HG03060 (cell line): Measurements from ENCODE around the gene PSMD7.

Source experiments
- ATAC-seq: cut with Tn5 transposase; IDR thresholded peaks from one replicate; pipeline ENCODE4 v1.9.1; 2021; ENCODE audit warnings: low read depth, moderate number of reproducible peaks; ENCODE audit not compliant: unreplicated experiment

Gene PSMD7

DNA sequence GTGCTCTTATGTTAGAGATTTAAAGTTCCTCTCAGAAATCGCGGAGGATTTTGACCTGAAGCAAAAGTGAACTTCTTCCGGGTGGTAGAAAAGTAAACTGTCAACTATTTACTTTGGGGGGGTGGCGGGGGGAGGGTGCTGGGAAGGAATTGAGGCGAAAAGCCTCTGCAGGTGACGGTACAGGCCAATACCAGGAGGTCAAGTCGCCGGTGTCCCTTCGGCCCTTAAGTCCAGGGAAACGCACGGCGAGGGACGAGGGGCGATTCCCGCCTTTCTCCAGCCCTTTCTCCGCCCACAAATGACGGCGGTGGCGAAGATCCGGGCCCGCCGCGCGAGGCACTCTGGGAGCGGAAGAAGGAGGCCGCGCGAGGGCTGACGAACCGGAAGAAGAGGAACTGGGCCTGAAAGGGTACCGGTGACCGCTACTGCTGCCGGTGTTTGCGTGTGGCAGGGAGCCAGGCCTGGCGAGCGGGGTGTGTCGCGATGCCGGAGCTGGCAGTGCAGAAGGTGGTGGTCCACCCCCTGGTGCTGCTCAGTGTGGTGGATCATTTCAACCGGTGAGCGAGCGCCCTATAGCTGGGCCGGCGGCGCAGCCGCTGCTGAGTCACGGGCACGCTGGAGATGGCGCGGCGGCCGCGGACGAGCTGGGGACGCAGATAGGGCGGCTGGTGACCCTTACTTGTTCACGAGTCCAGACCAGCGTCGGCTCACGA, at the start of gene PSMD7:
PSMD7 (plus strand) TSS at position 383 of the 713 bp plus-strand sequence; CDS start at position 484, 101 bp downstream.
- ATAC-seq, result peak; percentile 76

DNA sequence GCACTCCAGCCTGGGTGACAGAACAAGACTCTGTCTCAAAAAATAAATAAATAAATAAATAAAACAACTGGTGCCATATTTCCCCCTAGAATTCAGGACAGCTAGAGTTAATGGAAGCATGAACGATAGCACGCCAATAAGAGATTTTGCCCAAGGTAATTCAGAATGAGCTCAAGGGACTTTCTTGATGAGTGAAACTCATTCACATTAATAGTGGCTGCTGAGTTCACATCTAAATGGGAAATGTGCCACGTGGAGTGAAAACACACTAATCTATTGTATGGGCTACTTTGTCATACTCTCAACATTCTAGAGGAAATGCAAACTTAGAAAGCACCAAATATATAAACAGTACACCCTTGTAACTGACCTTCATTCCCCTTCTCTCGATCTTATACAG, 47.4 kb upstream of the PSMD7 start:
- ATAC-seq, result no peak

DNA sequence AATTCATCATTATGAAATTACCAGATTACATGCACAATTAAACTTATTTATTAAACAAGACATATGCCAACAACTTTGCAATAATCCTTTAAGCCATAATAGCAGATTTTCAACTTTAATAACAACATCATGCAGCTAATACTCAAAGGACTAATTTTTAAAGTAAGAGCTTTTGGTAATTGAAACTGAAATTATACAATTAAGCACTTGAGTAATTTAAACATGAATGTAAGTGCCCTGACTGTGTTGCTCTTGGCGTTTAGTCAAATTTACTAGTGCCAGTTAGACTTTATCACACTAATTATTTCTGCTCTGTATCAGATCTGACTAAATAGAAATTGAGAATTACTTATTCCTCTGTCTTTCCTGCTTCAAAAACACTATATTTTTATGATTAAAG, 46.8 kb upstream of the PSMD7 start:
- no peak for ATAC-seq

DNA sequence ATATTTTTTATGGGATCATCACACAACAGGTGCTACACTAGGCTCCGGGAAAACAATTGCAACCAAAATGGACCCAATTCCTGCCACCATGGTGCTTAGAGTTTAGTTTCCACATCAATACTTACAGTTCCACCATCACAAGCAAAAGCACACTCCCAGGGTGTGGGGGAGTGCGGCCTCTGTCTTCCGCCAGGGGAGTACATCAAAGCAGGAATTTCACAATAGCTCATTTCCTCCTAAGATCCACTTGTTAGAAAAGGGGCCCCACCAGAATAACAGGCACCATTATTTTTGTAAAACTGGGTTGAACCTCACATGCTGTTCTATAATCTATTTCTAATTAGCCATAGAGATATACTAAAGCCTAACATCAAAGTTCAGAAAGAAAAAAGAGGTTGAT, 44.3 kb upstream of the PSMD7 start:
- no peak for ATAC-seq

DNA sequence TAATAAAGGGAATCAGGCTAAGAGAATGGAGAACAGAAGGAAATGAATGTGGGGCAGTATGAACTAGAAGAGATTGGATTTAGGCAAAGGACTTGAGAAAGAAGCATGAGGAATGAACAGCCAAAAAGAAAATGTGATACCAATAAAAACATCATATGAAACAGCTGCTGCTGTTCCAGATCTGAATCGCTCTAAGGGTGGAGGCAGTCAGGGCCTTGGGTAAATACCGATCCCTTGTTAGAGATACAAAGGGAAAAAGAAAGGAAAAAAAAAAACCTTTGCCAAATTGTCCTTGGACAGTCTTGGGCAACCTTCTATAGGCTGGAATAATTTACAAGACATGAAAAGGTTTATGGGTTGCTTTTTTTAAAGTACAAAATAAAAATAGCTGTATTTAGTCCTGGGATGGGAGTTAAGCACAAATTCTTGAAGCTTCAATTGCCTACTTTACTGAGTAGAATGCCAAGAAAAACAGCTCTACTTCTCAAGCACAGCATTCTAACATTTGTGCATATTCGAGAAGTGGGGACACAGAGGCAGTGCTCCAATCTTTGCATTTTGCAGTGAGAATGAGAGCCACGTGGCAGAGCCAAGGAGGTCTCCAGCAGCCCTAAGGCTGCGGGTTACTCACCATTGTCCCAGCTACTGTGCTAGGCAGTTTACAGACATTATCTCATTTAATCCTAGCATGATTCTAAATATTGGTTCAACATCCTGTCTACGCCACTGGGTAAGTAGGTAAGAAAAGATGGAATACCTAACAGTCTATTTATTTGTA, 43.3 kb upstream of the PSMD7 start:
- ATAC-seq, result no peak

DNA sequence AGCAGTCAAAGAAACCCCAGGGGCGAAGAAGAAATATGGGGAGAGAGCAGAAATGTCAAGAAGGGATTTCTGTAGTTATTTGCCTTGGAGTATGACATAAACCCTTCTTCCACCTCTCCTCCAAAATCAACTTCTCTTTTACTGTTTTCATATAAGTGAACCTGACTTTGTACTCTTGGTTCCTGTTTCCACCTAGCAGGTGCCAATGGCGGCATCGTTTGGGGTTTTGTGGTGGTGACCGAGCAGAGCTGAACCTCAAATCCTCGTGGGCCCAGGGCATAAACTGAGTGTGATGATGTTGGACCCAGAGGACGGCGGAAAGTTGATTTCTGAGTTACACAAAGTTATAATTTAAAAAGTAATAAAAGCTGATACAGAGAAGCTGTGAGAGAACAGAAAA, 39.6 kb upstream of the PSMD7 start:
- ATAC-seq, result no peak

DNA sequence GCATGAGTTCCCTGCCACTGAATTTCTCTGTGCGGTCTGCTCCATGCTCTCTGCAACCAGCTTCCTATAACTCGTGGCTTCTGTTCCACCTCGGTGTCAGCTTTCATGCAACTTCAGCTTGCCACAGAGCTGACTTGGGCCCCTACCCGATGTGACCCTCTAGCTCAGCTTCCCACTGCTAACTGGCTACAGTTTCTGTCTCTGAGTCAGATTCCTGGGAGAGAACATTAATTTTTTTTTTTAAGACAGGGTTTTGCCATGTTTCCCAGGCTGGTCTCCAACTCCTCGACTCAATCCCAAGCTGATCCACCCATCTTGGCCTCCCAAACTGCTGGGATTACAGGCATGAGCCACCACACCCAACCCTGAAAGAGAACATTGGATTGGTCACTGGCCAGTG, 35.5 kb upstream of the PSMD7 start:
- no peak for ATAC-seq

DNA sequence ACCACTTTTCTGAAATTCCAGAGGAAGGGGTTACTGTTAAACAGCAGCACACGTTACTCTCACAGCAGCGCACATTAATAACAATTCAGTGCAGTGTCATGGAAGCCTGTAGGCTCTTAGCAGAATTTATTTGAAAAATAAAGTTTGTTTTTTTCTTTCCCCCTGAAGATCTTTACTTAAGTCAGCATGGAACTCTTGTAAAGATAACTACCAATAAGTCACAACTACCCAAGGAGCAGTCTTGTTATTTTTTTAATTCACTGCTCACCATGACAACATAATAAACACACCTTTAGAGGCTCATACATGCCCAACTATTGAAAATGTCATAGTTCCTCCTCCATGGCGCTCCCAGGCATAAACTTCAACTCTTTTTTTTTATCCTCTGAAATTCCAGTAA, 31.8 kb upstream of the PSMD7 start:
- ATAC-seq, result no peak

DNA sequence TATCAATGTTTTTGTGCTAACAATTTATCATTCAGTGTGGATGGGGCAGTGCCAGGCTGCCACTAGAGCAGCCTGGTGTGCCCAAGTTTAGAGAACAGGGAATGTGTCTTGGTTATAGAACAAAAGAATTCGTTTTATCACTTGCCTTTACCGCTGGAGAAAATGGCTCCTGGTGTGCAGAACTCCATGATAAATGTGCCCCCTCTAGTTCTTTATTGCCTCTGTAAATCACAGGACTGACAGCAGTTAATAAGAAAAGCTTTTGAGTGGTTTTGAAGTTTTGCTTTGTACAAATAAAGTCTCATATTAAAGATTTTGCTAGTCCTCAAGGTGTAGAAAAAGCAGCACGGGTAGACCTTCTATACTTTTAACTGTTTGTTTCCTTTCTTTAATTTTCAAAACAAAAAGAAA, 28.2 kb upstream of the PSMD7 start:
- ATAC-seq, result no peak

DNA sequence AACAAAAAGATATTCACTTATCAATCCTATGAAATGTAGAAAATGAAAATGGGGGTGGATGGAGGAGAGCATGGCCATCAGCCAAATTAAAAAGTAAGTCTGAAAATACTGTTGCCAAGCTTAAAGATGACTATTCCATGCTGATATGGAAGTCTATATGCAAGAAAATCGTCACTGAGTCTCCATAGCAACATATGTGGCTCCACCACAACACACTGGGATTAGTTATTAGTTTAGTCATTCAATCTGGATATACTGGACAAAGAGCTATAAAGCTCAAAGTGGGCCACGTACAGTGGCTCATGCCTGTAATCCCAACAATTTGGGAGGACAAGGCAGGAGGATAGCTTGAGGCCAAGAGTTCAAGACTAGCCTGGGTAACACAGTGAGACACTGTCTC, 24.7 kb upstream of the PSMD7 start:
- ATAC-seq, result no peak

DNA sequence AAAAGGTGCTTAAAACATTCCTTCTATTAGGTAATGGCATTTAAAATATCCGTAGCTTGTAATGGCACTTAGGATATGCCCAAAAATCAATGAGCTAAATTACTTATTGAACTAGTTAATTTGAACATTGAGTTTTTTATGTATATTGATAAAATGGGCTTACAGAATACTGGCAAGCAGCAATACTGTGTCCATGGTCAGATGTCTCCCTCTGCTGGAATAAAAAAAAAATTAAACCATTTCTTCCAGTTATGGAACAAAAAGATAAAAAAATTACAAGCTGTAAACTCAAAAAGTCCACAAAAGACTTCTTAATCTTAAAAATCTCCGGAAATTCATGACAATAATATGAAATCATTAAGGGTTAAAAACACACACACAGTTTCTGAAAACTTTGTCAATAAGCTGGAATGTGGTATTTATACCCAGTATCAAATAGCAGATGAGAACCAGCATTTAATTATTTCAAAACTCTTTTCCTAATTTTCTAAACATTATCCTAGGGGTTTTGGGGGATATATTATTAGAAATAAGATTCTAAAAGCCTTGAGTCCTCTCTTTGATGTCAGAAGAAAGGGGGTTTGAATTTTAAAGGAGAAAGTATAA, 21.5 kb upstream of the PSMD7 start:
- no peak for ATAC-seq

DNA sequence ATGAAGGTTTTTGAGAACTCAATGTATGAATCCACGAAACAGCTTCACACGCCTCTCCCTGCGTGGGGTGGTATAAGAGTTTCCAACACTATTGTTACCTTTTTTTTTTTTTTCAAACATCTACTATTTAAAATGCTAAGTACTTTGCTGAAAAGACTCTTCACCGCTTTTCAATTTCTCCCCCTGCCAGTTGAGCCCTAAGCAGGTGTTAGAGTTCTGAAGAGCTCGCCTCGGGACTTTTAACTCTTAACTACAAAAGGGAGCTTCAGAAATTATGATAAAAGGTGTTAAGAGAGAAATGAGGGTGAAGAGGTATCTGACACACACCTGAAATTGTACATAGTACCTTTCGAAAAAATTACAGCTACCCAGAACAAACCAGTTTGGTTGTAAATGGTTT, 20.9 kb upstream of the PSMD7 start:
- ATAC-seq, result no peak

DNA sequence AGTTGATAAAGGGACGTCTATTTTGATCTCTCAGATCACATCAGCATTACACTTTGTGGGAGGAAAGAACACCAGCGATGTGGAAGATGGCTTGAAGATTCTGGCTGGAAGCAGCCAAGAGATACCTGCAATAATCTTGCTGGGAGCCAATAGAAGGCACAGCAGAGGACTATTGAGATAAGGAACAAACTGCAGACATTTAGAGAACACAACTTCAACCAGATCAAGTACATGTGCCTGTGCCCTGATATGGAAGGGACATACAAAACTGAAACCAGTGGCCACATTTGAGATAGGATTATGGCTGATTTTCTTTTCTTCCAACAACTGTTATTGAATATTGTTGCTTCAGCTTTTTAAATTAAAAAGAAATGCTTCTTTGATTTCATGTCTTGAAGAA, 18.6 kb upstream of the PSMD7 start:
- no peak for ATAC-seq

DNA sequence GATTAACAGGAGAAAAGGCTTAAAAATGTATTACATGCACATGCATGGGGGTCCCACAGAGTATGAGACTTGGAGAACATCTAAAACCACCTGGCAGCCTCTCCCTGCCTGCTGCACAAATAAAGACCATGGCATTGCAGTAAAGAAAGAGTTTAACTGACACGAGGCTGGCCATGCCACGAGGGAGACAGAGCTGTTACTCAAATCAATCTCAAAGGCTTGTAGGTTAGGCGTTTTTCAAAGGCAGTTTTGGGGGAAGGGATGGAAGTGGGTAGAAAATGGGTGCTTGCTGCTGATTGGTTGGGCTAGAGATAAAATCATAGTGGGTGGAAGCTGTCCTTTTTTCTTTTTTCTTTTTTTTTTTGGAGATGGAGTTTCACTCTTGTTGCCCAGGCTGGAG, 17.3 kb upstream of the PSMD7 start:
- ATAC-seq, result no peak

DNA sequence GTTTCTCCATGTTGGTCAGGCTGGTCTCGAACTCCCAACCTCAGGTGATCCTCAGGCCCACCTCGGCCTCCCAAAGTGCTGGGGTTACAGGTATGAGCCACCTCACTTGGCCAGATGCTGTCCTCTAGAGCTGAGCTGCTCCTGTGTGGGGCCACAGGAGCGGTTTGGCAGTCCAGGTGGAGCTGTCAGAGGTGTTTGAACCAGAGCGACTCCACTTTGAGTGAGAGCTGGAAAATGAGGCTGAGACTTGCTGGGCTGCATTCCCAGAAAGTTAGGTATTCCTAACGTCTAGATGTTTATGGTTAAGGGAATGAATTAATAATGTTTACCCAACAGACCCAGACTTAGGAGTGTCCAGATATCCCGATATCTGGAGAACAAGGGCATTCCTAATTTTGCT, 16.8 kb upstream of the PSMD7 start:
- ATAC-seq, result no peak

DNA sequence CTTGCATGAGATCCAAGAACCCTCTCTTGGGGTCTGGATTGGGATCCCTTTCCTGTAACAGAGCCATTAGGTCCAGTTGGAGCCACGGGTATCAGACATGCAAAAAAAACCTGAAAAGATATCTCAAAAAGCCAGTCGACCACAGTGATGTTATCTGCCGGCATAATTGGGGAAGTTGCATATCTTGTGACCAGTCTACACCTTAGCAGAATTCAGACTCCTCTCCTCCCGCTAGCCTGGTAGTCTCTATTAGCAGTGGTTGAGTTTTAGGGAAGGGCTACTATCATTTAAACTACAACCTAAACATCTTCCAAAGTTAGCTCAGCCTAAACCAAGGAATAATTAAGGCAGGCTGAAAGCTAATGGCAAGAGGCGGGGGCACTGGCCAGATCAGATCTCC, 16.2 kb upstream of the PSMD7 start:
- no peak for ATAC-seq

DNA sequence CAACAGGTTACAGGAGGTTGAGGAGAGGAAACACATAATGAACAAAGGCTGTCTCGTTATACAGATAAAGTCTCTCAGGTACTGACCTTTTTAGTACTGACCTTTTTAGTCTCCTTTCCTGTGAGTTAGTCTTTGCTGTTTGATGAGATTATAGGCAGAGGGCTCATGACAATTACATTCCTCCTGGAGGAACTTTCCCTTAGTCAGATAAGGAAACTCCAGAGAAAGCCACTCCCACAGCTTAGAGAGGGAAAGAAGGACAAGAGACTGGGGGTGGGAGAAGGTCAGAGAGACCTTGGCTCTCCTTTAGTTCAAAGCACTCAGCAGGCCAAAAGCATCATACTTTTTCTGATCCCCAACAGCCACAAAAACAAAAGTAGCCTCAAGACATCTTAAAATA, 15.3 kb upstream of the PSMD7 start:
- no peak for ATAC-seq

DNA sequence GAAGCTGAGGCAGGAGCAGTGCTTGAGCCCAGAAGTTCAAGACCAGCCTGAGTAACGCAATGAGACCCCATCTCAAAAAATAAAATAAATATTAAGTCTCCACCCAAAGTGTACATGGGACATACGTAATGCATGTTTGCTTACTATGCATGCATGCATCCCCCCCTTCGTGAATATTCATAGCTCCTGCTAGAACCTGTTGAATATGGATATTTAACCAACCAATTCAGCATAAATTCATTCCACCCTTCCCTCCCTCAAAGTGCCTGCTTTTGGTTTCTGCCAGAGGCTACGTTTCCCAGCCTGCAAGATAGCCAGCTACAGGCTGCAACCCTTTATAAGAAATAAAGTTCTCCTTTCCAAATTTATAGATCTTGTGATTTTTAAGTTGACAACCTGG, 12.9 kb upstream of the PSMD7 start:
- ATAC-seq, result no peak

DNA sequence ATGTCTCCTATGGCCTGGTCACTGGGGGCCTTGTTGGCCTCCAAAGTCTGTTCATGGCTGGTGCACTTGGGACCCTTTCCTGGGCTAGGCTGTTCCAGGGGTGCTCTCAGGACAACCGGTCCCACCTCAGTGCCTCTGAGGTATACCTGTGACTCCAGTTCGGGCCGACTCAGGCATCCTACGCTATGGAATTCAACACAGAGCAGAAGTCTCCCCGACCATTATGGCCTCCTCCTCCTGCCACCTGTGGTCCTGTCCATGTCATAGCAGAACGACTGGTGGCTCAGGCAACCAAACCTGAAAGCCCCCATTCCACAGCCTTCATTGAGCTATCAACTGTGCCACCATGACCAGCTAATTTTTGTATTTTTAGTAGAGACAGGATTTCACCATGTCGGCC, 8.5 kb upstream of the PSMD7 start:
- ATAC-seq, result no peak

DNA sequence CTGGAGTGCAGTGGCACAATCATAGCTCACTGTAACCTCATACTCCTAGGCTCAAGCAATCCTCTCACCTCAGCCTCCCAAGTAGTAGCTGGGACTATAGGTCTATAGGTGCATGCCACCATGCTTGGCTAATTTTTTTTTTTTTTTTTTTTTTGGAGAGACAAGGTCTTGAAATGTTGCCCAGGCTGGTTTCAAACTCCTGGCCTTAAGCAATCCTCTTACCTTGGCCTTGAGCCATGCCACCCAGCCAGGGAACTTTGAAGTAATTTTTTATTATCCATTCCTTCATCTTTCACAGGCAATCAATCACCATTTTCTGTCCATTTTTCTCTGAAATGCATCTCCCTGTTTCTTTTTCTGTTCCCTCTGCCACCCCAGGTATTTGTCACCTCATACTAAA, 6.3 kb upstream of the PSMD7 start:
- ATAC-seq, result no peak

DNA sequence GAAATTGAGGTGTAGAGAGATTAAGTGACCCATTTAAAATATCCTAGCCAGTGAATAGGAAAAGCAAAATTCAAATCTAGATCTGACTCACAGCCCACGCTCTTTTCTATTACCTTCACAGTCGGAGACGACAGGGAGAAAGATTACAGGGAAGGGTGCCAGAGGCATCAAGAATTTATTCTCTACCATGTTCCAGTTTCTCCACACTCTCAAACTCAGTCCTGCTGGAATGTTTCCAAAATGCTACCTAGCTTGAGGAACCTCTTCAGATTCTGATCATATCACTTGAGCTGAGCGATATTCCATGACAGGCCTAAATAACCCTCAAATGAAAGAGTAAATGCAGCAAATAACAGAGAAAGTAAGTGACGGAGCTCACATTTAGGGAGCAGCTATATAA, 5.4 kb upstream of the PSMD7 start:
- ATAC-seq, result no peak
